Liver (tissue), 9 donors: Measurements from ENCODE around the gene IKBKE. TPM values are rescaled to one million over a fixed set of nuclear protein-coding genes. Genes with fewer than 3 reads are reported as not detected.
"Not testable (repeated sequence)": the region's sequence is repeated elsewhere in the genome, so short reads cannot be mapped to it uniquely, and the experiment has no call there.

ENCODE experiments used
- DNase-seq: peaks from one replicate; pipeline ENCODE4 v3.0.0-alpha.2; 2017; ENCODE audit warnings: low spot score
- H3K27ac ChIP-seq, 2 donors: one replicate each; pipeline ENCODE4 v1.7.0; 2013; ENCODE audit warnings: inconsistent platforms in 2 of 2, low read length in 2 of 2, control low read depth in 1 of 2, low read depth in 1 of 2, mild to moderate bottlenecking in 1 of 2
- H3K27me3 ChIP-seq, 4 donors: one replicate each; pipeline versions ENCODE4 v1.6.1 to v1.7.0; 2013; ENCODE audit warnings: low read length in 3 of 4, inconsistent platforms in 1 of 4, mild to moderate bottlenecking in 1 of 4, moderate library complexity in 1 of 4; ENCODE audit not compliant: control insufficient read depth in 4 of 4, insufficient read depth in 4 of 4
- H3K36me3 ChIP-seq, 4 donors: one replicate each; pipeline versions ENCODE4 v1.6.1 to v1.7.0; 2013; ENCODE audit warnings: low read length in 3 of 4, mild to moderate bottlenecking in 3 of 4, low read depth in 1 of 4, moderate library complexity in 1 of 4; ENCODE audit not compliant: control insufficient read depth in 4 of 4, insufficient read depth in 3 of 4
- H3K4me1 ChIP-seq, 4 donors: one replicate each; pipeline versions ENCODE4 v1.6.1 to v1.7.0; 2013; ENCODE audit warnings: low read length in 3 of 4, mild to moderate bottlenecking in 3 of 4, moderate library complexity in 1 of 4; ENCODE audit not compliant: control insufficient read depth in 4 of 4, insufficient read depth in 4 of 4
- H3K4me3 ChIP-seq, 3 donors: one replicate each; pipeline versions ENCODE4 v1.6.1 to v1.7.0; 2013; ENCODE audit warnings: low read length in 3 of 3, control low read depth in 1 of 3, low read depth in 1 of 3, mild to moderate bottlenecking in 1 of 3
- H3K9ac ChIP-seq, 2 donors: one replicate each; pipeline ENCODE4 v1.7.0; 2013; ENCODE audit warnings: low read length in 2 of 2, mild to moderate bottlenecking in 2 of 2, moderate library complexity in 2 of 2, control low read depth in 1 of 2, low read depth in 1 of 2
- H3K9me3 ChIP-seq, 4 donors: one replicate each; pipeline versions ENCODE4 v1.6.1 to v1.7.0; 2013; ENCODE audit warnings: low read length in 3 of 4; ENCODE audit not compliant: control insufficient read depth in 4 of 4
- EGR1 ChIP-seq, 2 donors: IDR thresholded peaks; 2 replicates each; pipeline ENCODE4 v1.6.1; 2016 to 2018; ENCODE audit warnings: antibody characterized with exemption in 2 of 2, low read depth in 2 of 2
- FOXA2 ChIP-seq: IDR thresholded peaks from 2 replicates; pipeline ENCODE4 v1.6.1; 2016; ENCODE audit warnings: antibody characterized with exemption
- GABPA ChIP-seq, 2 donors: IDR thresholded peaks in 1 of 2; conservative IDR thresholded peaks in 1 of 2; 2 replicates each; pipeline ENCODE4 v1.6.1; 2016; ENCODE audit warnings: antibody characterized with exemption in 2 of 2, mild to moderate bottlenecking in 1 of 2, moderate library complexity in 1 of 2
- HNF4A ChIP-seq, 2 donors: conservative IDR thresholded peaks; 2 replicates each; pipeline ENCODE4 v1.6.1; 2016; ENCODE audit warnings: antibody characterized with exemption in 2 of 2, mild to moderate bottlenecking in 2 of 2
- JUND ChIP-seq, 2 donors: IDR thresholded peaks; 2 replicates each; pipeline ENCODE4 v1.6.1; 2016; ENCODE audit warnings: antibody characterized with exemption in 2 of 2
- NR2F2 ChIP-seq: IDR thresholded peaks from 2 replicates; pipeline ENCODE4 v1.6.1; 2016; ENCODE audit warnings: antibody characterized with exemption
- RAD21 ChIP-seq, 2 donors: IDR thresholded peaks; 2 replicates each; pipeline ENCODE4 v1.6.1; 2016; ENCODE audit warnings: antibody characterized with exemption in 2 of 2, mild to moderate bottlenecking in 2 of 2
- RXRA ChIP-seq, 2 donors: IDR thresholded peaks; 2 replicates each; pipeline ENCODE4 v1.6.1; 2017 to 2018; ENCODE audit warnings: antibody characterized with exemption in 2 of 2, mild to moderate bottlenecking in 1 of 2
- TAF1 ChIP-seq: conservative IDR thresholded peaks from 2 replicates; pipeline ENCODE4 v1.6.1; 2016; ENCODE audit warnings: antibody characterized with exemption, mild to moderate bottlenecking
- WGBS: extraction: QIAGEN DNeasy Blood & Tissue Kit; methylation state at CpG from one replicate; pipeline ENCODE4 v1.1.7; 2013; 5-methylcytosine and 5-hydroxymethylcytosine counted together
- polyA plus RNA-seq, 2 donors: library from polyadenylated mRNA; stranded (reverse) in 1 of 2; unstranded in 1 of 2; fragments of 200-250 nt in 1 of 2; fragments of >200 nt in 1 of 2; fragmentation: Nextera tagmentation in 1 of 2; extraction: Ambion mirVana in 1 of 2; gene quantifications; one replicate each; pipeline versions ENCODE4 v1.2.1 to v1.2.3, GENCODE V29; 2013 to 2015
- total RNA-seq, 2 donors: library from RNA; depleted of rRNA; stranded (reverse); fragments of >200 nt; gene quantifications; one replicate each; pipeline ENCODE4 v1.2.3, GENCODE V29; 2014
- TF ChIP-seq, protein P1 (sequence below): IDR thresholded peaks from 2 replicates; pipeline ENCODE4 v1.6.1; 2016; ENCODE audit warnings: antibody characterized with exemption
- TF ChIP-seq, protein P2 (sequence below): IDR thresholded peaks from 2 replicates; pipeline ENCODE4 v1.6.1; 2016; ENCODE audit warnings: antibody characterized with exemption, mild to moderate bottlenecking
- TF ChIP-seq, protein P3 (sequence below): IDR thresholded peaks from 2 replicates; pipeline ENCODE4 v1.6.1; 2016; ENCODE audit warnings: antibody characterized with exemption
- TF ChIP-seq, protein P4 (sequence below): fragments of 150-350 bp; IDR thresholded peaks from 2 replicates; pipeline ENCODE4 v1.5.1; 2017; ENCODE audit warnings: improper control_type of control experiment, low read depth, low read length; ENCODE audit not compliant: missing input control
- TF ChIP-seq, protein P5 (sequence below): IDR thresholded peaks from 2 replicates; pipeline ENCODE4 v1.6.1; 2016; ENCODE audit warnings: antibody characterized with exemption
- donor health status: healthy.
- donor health status: healthy.
- donor health status: healthy.
- donor health status: healthy.
- donor health status: healthy.

IKBKE gene
- total and polyA plus RNA-seq, 4 donors = 0.81 to 3.9 (median 1.5) TPM

DNA sequence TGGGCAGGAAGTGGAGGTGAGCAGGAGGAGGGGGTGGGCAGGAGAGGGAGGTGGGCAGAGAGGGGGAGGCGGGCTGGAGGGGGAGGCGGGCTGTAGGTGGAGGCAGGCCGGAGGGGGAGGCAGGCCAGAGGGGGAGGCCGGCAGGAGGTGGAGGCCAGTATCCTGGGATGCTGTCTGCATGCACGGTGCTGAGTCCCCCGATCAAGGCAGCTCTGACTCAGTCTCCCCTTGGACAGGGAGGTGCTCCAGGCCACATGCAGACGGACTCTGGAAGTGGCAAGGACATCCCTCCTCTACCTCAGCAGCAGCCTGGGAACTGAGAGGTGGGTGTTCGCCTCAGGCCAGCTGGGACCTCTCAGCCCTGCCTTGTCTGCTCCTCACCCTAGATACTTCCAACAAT, 9.9 kb downstream of the IKBKE start:
- no peaks in the 10 kb centered on the region for H3K9me3 ChIP-seq
- no peaks in the 10 kb centered on the region for H3K27me3 ChIP-seq
- no peaks in the 10 kb centered on the region for H3K4me1 ChIP-seq
- H3K27ac ChIP-seq = no peak overlapping the region
- DNase-seq = no peak
- peaks cover 0 to 4% (median 0%) of the 10 kb centered on the region in 4 donors for H3K36me3 ChIP-seq
- no peak overlapping the region for H3K4me3 ChIP-seq
- WGBS = 90% methylated on average over 8 of the region's 8 CpGs
- H3K9ac ChIP-seq = no peak overlapping the region
- TF ChIP-seq TAF1 = no peak
- TF ChIP-seq FOXA2 = no peak
- no peak for TF ChIP-seq RXRA (IDR thresholded peaks at IDR 0.05)
- TF ChIP-seq, protein P1, sequence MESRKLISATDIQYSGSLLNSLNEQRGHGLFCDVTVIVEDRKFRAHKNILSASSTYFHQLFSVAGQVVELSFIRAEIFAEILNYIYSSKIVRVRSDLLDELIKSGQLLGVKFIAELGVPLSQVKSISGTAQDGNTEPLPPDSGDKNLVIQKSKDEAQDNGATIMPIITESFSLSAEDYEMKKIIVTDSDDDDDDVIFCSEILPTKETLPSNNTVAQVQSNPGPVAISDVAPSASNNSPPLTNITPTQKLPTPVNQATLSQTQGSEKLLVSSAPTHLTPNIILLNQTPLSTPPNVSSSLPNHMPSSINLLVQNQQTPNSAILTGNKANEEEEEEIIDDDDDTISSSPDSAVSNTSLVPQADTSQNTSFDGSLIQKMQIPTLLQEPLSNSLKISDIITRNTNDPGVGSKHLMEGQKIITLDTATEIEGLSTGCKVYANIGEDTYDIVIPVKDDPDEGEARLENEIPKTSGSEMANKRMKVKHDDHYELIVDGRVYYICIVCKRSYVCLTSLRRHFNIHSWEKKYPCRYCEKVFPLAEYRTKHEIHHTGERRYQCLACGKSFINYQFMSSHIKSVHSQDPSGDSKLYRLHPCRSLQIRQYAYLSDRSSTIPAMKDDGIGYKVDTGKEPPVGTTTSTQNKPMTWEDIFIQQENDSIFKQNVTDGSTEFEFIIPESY = no peak
- TF ChIP-seq, protein P2, sequence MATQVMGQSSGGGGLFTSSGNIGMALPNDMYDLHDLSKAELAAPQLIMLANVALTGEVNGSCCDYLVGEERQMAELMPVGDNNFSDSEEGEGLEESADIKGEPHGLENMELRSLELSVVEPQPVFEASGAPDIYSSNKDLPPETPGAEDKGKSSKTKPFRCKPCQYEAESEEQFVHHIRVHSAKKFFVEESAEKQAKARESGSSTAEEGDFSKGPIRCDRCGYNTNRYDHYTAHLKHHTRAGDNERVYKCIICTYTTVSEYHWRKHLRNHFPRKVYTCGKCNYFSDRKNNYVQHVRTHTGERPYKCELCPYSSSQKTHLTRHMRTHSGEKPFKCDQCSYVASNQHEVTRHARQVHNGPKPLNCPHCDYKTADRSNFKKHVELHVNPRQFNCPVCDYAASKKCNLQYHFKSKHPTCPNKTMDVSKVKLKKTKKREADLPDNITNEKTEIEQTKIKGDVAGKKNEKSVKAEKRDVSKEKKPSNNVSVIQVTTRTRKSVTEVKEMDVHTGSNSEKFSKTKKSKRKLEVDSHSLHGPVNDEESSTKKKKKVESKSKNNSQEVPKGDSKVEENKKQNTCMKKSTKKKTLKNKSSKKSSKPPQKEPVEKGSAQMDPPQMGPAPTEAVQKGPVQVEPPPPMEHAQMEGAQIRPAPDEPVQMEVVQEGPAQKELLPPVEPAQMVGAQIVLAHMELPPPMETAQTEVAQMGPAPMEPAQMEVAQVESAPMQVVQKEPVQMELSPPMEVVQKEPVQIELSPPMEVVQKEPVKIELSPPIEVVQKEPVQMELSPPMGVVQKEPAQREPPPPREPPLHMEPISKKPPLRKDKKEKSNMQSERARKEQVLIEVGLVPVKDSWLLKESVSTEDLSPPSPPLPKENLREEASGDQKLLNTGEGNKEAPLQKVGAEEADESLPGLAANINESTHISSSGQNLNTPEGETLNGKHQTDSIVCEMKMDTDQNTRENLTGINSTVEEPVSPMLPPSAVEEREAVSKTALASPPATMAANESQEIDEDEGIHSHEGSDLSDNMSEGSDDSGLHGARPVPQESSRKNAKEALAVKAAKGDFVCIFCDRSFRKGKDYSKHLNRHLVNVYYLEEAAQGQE = no peak
- TF ChIP-seq RAD21 (IDR thresholded peaks at IDR 0.05) = no peak
- no peak for TF ChIP-seq GABPA (IDR thresholded peaks at IDR 0.05 in 1 of 2, conservative IDR thresholded peaks at IDR 0.05 in 1 of 2)
- TF ChIP-seq NR2F2 = no peak
- TF ChIP-seq, protein P3, sequence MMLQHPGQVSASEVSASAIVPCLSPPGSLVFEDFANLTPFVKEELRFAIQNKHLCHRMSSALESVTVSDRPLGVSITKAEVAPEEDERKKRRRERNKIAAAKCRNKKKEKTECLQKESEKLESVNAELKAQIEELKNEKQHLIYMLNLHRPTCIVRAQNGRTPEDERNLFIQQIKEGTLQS = no peak
- TF ChIP-seq, protein P4, sequence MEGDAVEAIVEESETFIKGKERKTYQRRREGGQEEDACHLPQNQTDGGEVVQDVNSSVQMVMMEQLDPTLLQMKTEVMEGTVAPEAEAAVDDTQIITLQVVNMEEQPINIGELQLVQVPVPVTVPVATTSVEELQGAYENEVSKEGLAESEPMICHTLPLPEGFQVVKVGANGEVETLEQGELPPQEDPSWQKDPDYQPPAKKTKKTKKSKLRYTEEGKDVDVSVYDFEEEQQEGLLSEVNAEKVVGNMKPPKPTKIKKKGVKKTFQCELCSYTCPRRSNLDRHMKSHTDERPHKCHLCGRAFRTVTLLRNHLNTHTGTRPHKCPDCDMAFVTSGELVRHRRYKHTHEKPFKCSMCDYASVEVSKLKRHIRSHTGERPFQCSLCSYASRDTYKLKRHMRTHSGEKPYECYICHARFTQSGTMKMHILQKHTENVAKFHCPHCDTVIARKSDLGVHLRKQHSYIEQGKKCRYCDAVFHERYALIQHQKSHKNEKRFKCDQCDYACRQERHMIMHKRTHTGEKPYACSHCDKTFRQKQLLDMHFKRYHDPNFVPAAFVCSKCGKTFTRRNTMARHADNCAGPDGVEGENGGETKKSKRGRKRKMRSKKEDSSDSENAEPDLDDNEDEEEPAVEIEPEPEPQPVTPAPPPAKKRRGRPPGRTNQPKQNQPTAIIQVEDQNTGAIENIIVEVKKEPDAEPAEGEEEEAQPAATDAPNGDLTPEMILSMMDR = no peak

DNA sequence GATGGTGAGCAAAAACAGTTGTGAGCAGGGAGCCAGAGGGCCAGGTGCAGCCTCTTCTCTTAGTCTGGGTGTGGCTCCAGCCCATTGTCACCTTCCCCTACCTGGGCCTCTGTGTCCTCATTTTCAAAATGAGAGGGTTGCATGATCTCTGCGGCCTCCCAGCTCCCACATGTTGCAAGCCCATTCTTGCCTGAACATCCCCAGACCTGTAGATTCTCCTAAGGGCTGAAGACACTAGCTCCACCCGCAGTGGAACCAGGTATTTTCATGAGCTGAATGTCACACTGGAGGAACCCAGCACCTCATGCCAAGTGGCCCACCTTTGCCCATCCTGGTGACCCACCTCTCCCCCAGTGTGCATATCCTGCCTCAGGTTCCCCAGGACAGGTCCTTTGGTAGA, 12.3 kb downstream of the IKBKE start:
- Histone ChIP-seq H3K4me1 (no peaks in the 10 kb centered on the region), H3K27me3 (no peaks in the 10 kb centered on the region), H3K27ac (no peak overlapping the region), H3K9ac (no peak overlapping the region), H3K4me3 (no peak overlapping the region), H3K9me3 (no peaks in the 10 kb centered on the region), H3K36me3 (no peaks in the 10 kb centered on the region)
- no peak for DNase-seq
- WGBS = 94% methylated on average over 2 of the region's 2 CpGs
- TF ChIP-seq, protein P3 = no peak
- TF ChIP-seq, protein P1 = no peak
- TF ChIP-seq EGR1 (IDR thresholded peaks at IDR 0.05; ENCODE audit: low read depth in 2 of 2) (no peak), HNF4A (conservative IDR thresholded peaks at IDR 0.05) (no peak), JUND (IDR thresholded peaks at IDR 0.05) (no peak), TAF1 (no peak)
- TF ChIP-seq, protein P5, sequence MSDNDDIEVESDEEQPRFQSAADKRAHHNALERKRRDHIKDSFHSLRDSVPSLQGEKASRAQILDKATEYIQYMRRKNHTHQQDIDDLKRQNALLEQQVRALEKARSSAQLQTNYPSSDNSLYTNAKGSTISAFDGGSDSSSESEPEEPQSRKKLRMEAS = no peak

DNA sequence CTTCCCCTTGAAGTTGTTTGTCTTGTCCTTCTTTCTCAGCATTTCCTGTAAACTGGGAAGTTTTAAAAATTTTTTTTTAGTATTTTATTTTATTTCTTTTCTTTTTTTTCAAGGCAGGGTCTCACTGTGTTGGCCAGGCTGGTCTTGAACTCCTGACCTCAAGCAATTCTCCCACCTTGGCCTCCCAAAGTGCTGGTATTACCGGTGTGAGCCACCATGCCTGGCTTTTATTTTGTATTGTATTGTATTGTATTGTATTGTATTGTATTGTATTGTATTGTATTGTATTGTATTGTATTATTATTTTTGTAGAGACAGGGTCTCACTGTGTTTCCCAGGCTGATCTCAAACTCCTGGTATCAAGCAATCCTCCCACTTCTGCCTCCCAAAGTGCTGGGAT, 13.6 kb downstream of the IKBKE start:
- 90% methylated on average over 1 of the region's 1 CpG for WGBS
- DNase-seq = not testable (repeated sequence)

More for the DNA sequence above, 13.6 kb downstream of the IKBKE start:
- not testable (repeated sequence) for H3K27me3 ChIP-seq, H3K9me3 ChIP-seq, H3K4me1 ChIP-seq, H3K4me3 ChIP-seq, H3K9ac ChIP-seq, H3K27ac ChIP-seq, H3K36me3 ChIP-seq
